ENCODE data around the gene NOL4.

DNA sequence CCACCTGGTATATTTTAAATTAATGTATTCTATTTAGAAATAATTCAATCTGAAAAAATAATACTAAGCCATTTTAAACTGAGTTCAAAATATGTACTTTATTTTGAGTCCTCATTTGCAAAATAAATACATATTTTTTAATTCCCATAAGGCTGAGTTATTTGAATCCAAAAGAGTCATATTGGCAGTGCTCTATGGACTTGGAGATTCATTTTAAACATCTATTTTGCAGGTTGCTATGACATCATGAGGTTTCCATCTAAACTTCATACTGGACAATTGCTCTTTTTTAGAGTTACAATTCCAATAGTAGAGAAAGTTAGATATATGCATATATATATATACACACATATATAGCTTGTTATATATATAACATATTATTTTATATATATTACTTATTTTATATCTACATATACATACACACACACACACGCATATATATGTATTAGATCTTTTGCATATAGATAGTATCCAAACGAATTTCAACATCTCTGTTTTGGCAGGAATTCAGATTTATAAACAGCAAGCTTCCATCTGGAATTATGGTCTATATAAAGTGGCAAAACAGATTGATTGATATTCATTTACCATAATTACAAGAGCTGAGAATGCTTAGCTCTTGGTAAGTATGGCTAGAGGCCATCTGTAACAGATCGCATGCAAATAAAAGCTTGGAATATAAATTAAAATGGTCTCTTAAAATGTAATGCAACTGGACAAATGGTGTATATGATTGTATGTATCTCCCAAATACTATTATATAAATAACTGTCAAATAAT is 34.9 kb downstream of the NOL4 start:
- no peak for TF ChIP-seq SUZ12 (IDR thresholded peaks at IDR 0.05; ENCODE audit: extremely low read depth, insufficient read depth, insufficient read length)
- TF ChIP-seq ZNF274 (IDR thresholded peaks at IDR 0.05; ENCODE audit: low read depth, low read length) = no peak
